Stimulated activated CD8-positive, alpha-beta memory T cell treated with anti-CD3 and anti-CD28 coated beads, Interleukin-7, amount 100 ng/mL, for 1 hour (primary cell): Measurements from ENCODE around the gene CCRL2.
A peak's percentile ranks its signal among the peaks of the same experiment; 100 is the strongest.
"Not testable (repeated sequence)": the region's sequence is repeated elsewhere in the genome, so short reads cannot be mapped to it uniquely, and the experiment has no call there.

Experiments used
- DNase-seq, 2 donors: peaks; one replicate each; pipeline ENCODE4 v3.0.0-alpha.2; 2020; ENCODE audit warnings: low read depth in 2 of 2

The CCRL2 gene

GRCh38 chr3:46429250-46429649, 22.2 kb downstream of the CCRL2 start:
- no peak for DNase-seq

GRCh38 chr3:46429671-46430070, 22.6 kb downstream of the CCRL2 start:
- no peak for DNase-seq

- DNase-seq: not testable (repeated sequence)
These were observed 23.8 kb downstream of the CCRL2 start for GRCh38 chr3:46430879-46431278.

GRCh38 chr3:46431905-46432304, 24.8 kb downstream of the CCRL2 start:
- not testable (repeated sequence) for DNase-seq

GRCh38 chr3:46433118-46433517, 26.1 kb downstream of the CCRL2 start:
- not testable (repeated sequence) for DNase-seq

- DNase-seq: no peak
These were observed 26.8 kb downstream of the CCRL2 start for GRCh38 chr3:46433841-46434240.

GRCh38 chr3:46435081-46435726, 28.1 kb downstream of the CCRL2 start:
- DNase-seq: no peak

GRCh38 chr3:46438831-46439230, 31.8 kb downstream of the CCRL2 start:
- no peak for DNase-seq

GRCh38 chr3:46440531-46441294, 33.7 kb downstream of the CCRL2 start:
- DNase-seq: peak in 1 of 2 donors; percentile 4

GRCh38 chr3:46442576-46443530, 35.8 kb downstream of the CCRL2 start:
- no peak for DNase-seq

GRCh38 chr3:46447228-46447985, 40.3 kb downstream of the CCRL2 start:
- no peak for DNase-seq

GRCh38 chr3:46448721-46449120, 41.7 kb downstream of the CCRL2 start:
- DNase-seq: no peak

- DNase-seq: no peak
These were observed 42.9 kb downstream of the CCRL2 start for GRCh38 chr3:46449755-46450552.

GRCh38 chr3:46453526-46454208, 46.6 kb downstream of the CCRL2 start:
- DNase-seq: no peak

- DNase-seq: no peak
These were observed 47.1 kb downstream of the CCRL2 start for GRCh38 chr3:46454209-46454595.

- no peak for DNase-seq
These were observed 47.5 kb downstream of the CCRL2 start for GRCh38 chr3:46454606-46455005.

- no peak for DNase-seq
These were observed 48.4 kb downstream of the CCRL2 start for GRCh38 chr3:46455231-46456115.

GRCh38 chr3:46456118-46456517, 49.1 kb downstream of the CCRL2 start:
- DNase-seq: no peak
